Measurements from ENCODE around the gene GPC1. TPM values are rescaled to one million over a fixed set of nuclear protein-coding genes. Genes with fewer than 3 reads are reported as not detected.

Gene GPC1
- total and polyA plus RNA-seq, 2 of the 13 experiments (the other 11 are each of a cell fraction or from before 2014, with no cell fraction given) = 4.0 to 5.5 TPM

- TF ChIP-seq ZNF142 (CRISPR knock-in tag; IDR thresholded peaks at IDR 0.05) (no peak), ZBTB21 (CRISPR knock-in tag; IDR thresholded peaks at IDR 0.05) (no peak), IKZF4 (CRISPR knock-in tag; IDR thresholded peaks at IDR 0.05; ENCODE audit: borderline replicate concordance, low read depth, not compliant biosample characterization) (no peak), IRF2 (CRISPR knock-in tag; IDR thresholded peaks at IDR 0.05) (no peak), RORA (CRISPR knock-in tag; IDR thresholded peaks at IDR 0.05) (no peak), BRD4 (CRISPR knock-in tag; IDR thresholded peaks at IDR 0.05) (no peak), ZNF256 (CRISPR knock-in tag; conservative IDR thresholded peaks at IDR 0.05) (no peak), HDAC6 (IDR thresholded peaks at IDR 0.05; ENCODE audit: low read depth, low read length) (no peak), GRHL1 (CRISPR knock-in tag; conservative IDR thresholded peaks at IDR 0.05) (no peak), ZNF451 (CRISPR knock-in tag; IDR thresholded peaks at IDR 0.05) (no peak), ARID3A (IDR thresholded peaks at IDR 0.05; ENCODE audit: low read depth, low read length) (no peak), POLR2G (IDR thresholded peaks at IDR 0.05; ENCODE audit: low read depth, low read length) (no peak), ZNF746 (CRISPR knock-in tag; IDR thresholded peaks at IDR 0.05) (no peak), MEIS2 (CRISPR knock-in tag; IDR thresholded peaks at IDR 0.05) (no peak), ZNF781 (CRISPR knock-in tag; IDR thresholded peaks at IDR 0.05; ENCODE audit: borderline replicate concordance, not compliant biosample characterization) (no peak), HMGXB4 (CRISPR knock-in tag; IDR thresholded peaks at IDR 0.05; ENCODE audit: borderline replicate concordance in 1 of 2, low read depth in 1 of 2) (peak; percentile 49 to 76; a peak in 2 of 4 replicates)
These were observed 78.3 kb downstream of the GPC1 start (continued) for GRCh38 chr2:240513549-240514287.
